Thyroid gland (tissue), 4 donors: ENCODE measurements around the gene SLC44A4. TPM values are rescaled to one million over a fixed set of nuclear protein-coding genes. Genes with fewer than 3 reads are reported as not detected.

Experiments
- DNase-seq, 2 donors: peaks; one replicate each; pipeline ENCODE4 v3.0.0-alpha.2; 2019
- H3K27ac ChIP-seq, 3 donors: fragments of 200-600 bp; sonication (generic); 1 replicate in 2 of 3; 2 replicates in 1 of 3; pipeline ENCODE4 v1.5.1; 2016 to 2019; ENCODE audit warnings: mild to moderate bottlenecking in 1 of 3, moderate library complexity in 1 of 3
- H3K27me3 ChIP-seq: fragments of 200-600 bp; sonication (generic); one replicate; pipeline ENCODE4 v1.5.1; 2019
- H3K36me3 ChIP-seq, 2 donors: fragments of 200-600 bp; sonication (generic); one replicate each; pipeline ENCODE4 v1.5.1; 2016 to 2019
- H3K4me1 ChIP-seq, 2 donors: fragments of 200-600 bp; sonication (generic); one replicate each; pipeline ENCODE4 v1.5.1; 2017 to 2019
- H3K4me3 ChIP-seq, 3 donors: fragments of 200-600 bp; sonication (generic); replicated peaks in 1 of 3; 1 replicate in 2 of 3; 2 replicates in 1 of 3; pipeline ENCODE4 v1.5.1; 2016; ENCODE audit warnings: mild to moderate bottlenecking in 1 of 3
- H3K9me3 ChIP-seq: fragments of 200-600 bp; sonication (generic); one replicate; pipeline ENCODE4 v1.5.1; 2017
- CTCF ChIP-seq, 6 experiments: fragments of 200-600 bp in 3 of 6; fragments of 450-650 bp in 3 of 6; sonication (generic) in 3 of 6; IDR thresholded peaks; one replicate each; pipeline ENCODE4 v1.5.1; 2016 to 2019; ENCODE audit warnings: antibody characterized with exemption in 6 of 6, mild to moderate bottlenecking in 2 of 6, inconsistent platforms in 1 of 6, moderate library complexity in 1 of 6
- POLR2A ChIP-seq, 2 donors: fragments of 450-650 bp; IDR thresholded peaks; one replicate each; pipeline ENCODE4 v1.6.1; 2017; ENCODE audit warnings: antibody characterized with exemption in 2 of 2, mild to moderate bottlenecking in 2 of 2, moderate library complexity in 1 of 2
- WGBS, 2 donors: methylation state at CpG; one replicate each; pipeline ENCODE4 v1.1.5; 2017; 5-methylcytosine and 5-hydroxymethylcytosine counted together
- intact Hi-C: fragments of 100-400 bp; cut with DNase I; formaldehyde crosslinking; loops from one replicate; pipeline ENCODE4 v1.15.1; 2023
- total RNA-seq, 4 donors: library from RNA; depleted of rRNA; stranded (reverse); fragments of >200 nt; gene quantifications; one replicate each; pipeline ENCODE4 v1.2.3, GENCODE V29; 2016

Gene SLC44A4
- total RNA-seq, 4 donors from 2014 or later = 1.6 to 16.2 (median 7.7) TPM

GRCh38 chr6:31877125-31877650 lies 1.6 kb downstream of the SLC44A4 start:
- TF ChIP-seq POLR2A (IDR thresholded peaks at IDR 0.05) (no peak), CTCF (IDR thresholded peaks at IDR 0.05) (no peak)
- no peak for DNase-seq
- intact Hi-C loops = no loop called here
- Histone ChIP-seq H3K27me3 (no peaks in the 10 kb centered on the region), H3K9me3 (no peaks in the 10 kb centered on the region), H3K4me3 (no peak overlapping the region), H3K4me1 (peaks cover 3 to 18% of the 10 kb centered on the region in 2 donors), H3K27ac (peak overlapping the region in 1 of 3 donors; percentile 17), H3K36me3 (peaks cover 17% of the 10 kb centered on the region in 2 donors)
- 62 to 63% methylated on average over 3 of the region's 3 CpGs for WGBS, 2 donors

- peaks cover 3 to 20% of the 10 kb centered on the region in 2 donors for H3K4me1 ChIP-seq
- no peak overlapping the region for H3K4me3 ChIP-seq
- peaks cover 10 to 16% of the 10 kb centered on the region in 2 donors for H3K36me3 ChIP-seq
- intact Hi-C loops = no loop called here
- no peaks in the 10 kb centered on the region for H3K27me3 ChIP-seq
- TF ChIP-seq CTCF (IDR thresholded peaks at IDR 0.05) (no peak), POLR2A (IDR thresholded peaks at IDR 0.05) (no peak)
- H3K9me3 ChIP-seq = no peaks in the 10 kb centered on the region
- WGBS, 2 donors = 93 to 94% methylated on average over 7 of the region's 7 CpGs
- no peak overlapping the region for H3K27ac ChIP-seq
- no peak for DNase-seq
Measured at GRCh38 chr6:31876357-31876756, 2.4 kb downstream of the SLC44A4 start.

- Histone ChIP-seq H3K27ac (no peak overlapping the region), H3K36me3 (peaks cover 10 to 12% of the 10 kb centered on the region in 2 donors), H3K4me3 (no peak overlapping the region), H3K9me3 (no peaks in the 10 kb centered on the region), H3K4me1 (peaks cover 3 to 25% of the 10 kb centered on the region in 2 donors), H3K27me3 (no peaks in the 10 kb centered on the region)
- DNase-seq = no peak
- no peak for TF ChIP-seq POLR2A (IDR thresholded peaks at IDR 0.05)
- TF ChIP-seq CTCF (IDR thresholded peaks at IDR 0.05) = no peak
- 78 to 80% methylated on average over 5 of the region's 5 CpGs for WGBS, 2 donors
- intact Hi-C loops = no loop called here
Measured at GRCh38 chr6:31875877-31876276, 2.9 kb downstream of the SLC44A4 start.

- intact Hi-C loops = no loop called here
- TF ChIP-seq POLR2A (IDR thresholded peaks at IDR 0.05) = no peak
- TF ChIP-seq CTCF (IDR thresholded peaks at IDR 0.05) = no peak
- DNase-seq = no peak
- WGBS, 2 donors = 80 to 93% methylated on average over 5 of the region's 5 CpGs
- Histone ChIP-seq H3K36me3 (peaks cover 3 to 5% of the 10 kb centered on the region in 2 donors), H3K9me3 (no peaks in the 10 kb centered on the region), H3K27ac (peak overlapping the region in 2 of 3 donors; percentile 50 to 65), H3K27me3 (no peaks in the 10 kb centered on the region), H3K4me3 (no peak overlapping the region), H3K4me1 (peaks cover 3 to 30% of the 10 kb centered on the region in 2 donors)
Measured at GRCh38 chr6:31874836-31875572, 3.8 kb downstream of the SLC44A4 start.

- 43 to 44% methylated on average over 4 of the region's 4 CpGs for WGBS, 2 donors
- TF ChIP-seq CTCF (IDR thresholded peaks at IDR 0.05) = no peak
- TF ChIP-seq POLR2A (IDR thresholded peaks at IDR 0.05) = peak in 1 of 2 donors; percentile 15
- no peaks in the 10 kb centered on the region for H3K27me3 ChIP-seq
- H3K4me1 ChIP-seq = peaks cover 3 to 30% of the 10 kb centered on the region in 2 donors
- DNase-seq = peak; percentile 40 to 52
- H3K36me3 ChIP-seq = no peaks in the 10 kb centered on the region
- H3K27ac ChIP-seq = peak overlapping the region in 2 of 3 donors; percentile 50 to 65
- H3K4me3 ChIP-seq = no peak overlapping the region
- intact Hi-C loops = no loop called here
- no peaks in the 10 kb centered on the region for H3K9me3 ChIP-seq
Measured at GRCh38 chr6:31874084-31874670, 4.6 kb downstream of the SLC44A4 start.
